KMS-11 (cell line): Measurements from ENCODE around the gene DNLZ.

ENCODE experiments used
- H2AFZ ChIP-seq: fragments of 200-600 bp; sonication (generic); 2 replicates; pipeline ENCODE4 v1.6.1; 2016; ENCODE audit warnings: antibody characterized with exemption, mixed run types, low read depth
- H3K27ac ChIP-seq: fragments of 200-600 bp; sonication (generic); 2 replicates; pipeline ENCODE4 v1.6.1; 2016; ENCODE audit warnings: mild to moderate bottlenecking, mixed run types
- H3K27me3 ChIP-seq: fragments of 200-600 bp; sonication (generic); 2 replicates; pipeline ENCODE4 v1.6.1; 2017; ENCODE audit warnings: mild to moderate bottlenecking, low read depth, mixed run types, moderate library complexity; ENCODE audit not compliant: insufficient read depth
- H3K36me3 ChIP-seq: fragments of 200-600 bp; sonication (generic); 2 replicates; pipeline ENCODE4 v1.6.1; 2017; ENCODE audit warnings: mild to moderate bottlenecking, mixed run types; ENCODE audit not compliant: insufficient read depth
- H3K4me1 ChIP-seq: fragments of 200-600 bp; sonication (generic); 2 replicates; pipeline ENCODE4 v1.6.1; 2016; ENCODE audit warnings: mild to moderate bottlenecking, low read depth, mixed run types; ENCODE audit not compliant: poor library complexity, severe bottlenecking
- H3K4me2 ChIP-seq: fragments of 200-600 bp; sonication (generic); 2 replicates; pipeline ENCODE4 v1.7.0; 2016; ENCODE audit warnings: mild to moderate bottlenecking, mixed run types
- H3K4me3 ChIP-seq: fragments of 200-600 bp; sonication (generic); IDR thresholded peaks from 2 replicates; pipeline ENCODE4 v1.6.1; 2017; ENCODE audit warnings: low read depth, low read length, mixed read lengths; ENCODE audit not compliant: insufficient read depth
- H3K79me2 ChIP-seq: fragments of 200-600 bp; sonication (generic); 2 replicates; pipeline ENCODE4 v1.6.1; 2016; ENCODE audit warnings: low read depth, mixed run types; ENCODE audit not compliant: insufficient read depth
- H3K9ac ChIP-seq: fragments of 200-600 bp; sonication (generic); 2 replicates; pipeline ENCODE4 v1.6.1; 2016; ENCODE audit warnings: mild to moderate bottlenecking, mixed run types
- H4K20me1 ChIP-seq: fragments of 200-600 bp; sonication (generic); 2 replicates; pipeline ENCODE4 v1.6.1; 2016; ENCODE audit warnings: mild to moderate bottlenecking, mixed run types; ENCODE audit not compliant: insufficient read depth
- TF ChIP-seq, protein P1 (sequence below): fragments of 200-600 bp; sonication (generic); conservative IDR thresholded peaks from 2 replicates; pipeline ENCODE4 v1.6.1; 2017; ENCODE audit warnings: low read depth, mild to moderate bottlenecking, antibody characterized with exemption, low read length, moderate library complexity, mixed read lengths

Gene DNLZ

DNA sequence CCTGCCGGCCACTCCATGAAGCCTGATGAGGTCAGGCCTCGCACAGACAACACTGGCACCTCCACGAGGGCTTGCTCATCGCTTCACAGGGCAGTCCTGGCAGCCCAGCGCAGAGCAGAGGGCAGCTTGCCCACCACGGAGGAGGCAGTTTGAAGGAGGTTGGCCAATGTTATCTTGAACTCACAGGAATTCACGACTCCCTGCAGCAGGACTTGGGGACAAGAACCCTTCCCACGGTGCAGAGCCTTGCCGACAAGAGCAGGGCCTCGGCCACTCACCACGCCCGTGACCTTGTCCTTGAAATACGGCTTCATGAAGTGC lies 31.4 kb upstream of the DNLZ start:
- no peak overlapping the region for H2AFZ ChIP-seq
- H3K9ac ChIP-seq, result no peak overlapping the region
- peaks cover 5% of the 10 kb centered on the region; the same call in 1 of the 2 replicates for H4K20me1 ChIP-seq
- H3K27me3 ChIP-seq, result no peaks in the 10 kb centered on the region
- H3K27ac ChIP-seq, result no peak overlapping the region
- peaks cover 21% of the 10 kb centered on the region for H3K79me2 ChIP-seq
- TF ChIP-seq, protein P1, sequence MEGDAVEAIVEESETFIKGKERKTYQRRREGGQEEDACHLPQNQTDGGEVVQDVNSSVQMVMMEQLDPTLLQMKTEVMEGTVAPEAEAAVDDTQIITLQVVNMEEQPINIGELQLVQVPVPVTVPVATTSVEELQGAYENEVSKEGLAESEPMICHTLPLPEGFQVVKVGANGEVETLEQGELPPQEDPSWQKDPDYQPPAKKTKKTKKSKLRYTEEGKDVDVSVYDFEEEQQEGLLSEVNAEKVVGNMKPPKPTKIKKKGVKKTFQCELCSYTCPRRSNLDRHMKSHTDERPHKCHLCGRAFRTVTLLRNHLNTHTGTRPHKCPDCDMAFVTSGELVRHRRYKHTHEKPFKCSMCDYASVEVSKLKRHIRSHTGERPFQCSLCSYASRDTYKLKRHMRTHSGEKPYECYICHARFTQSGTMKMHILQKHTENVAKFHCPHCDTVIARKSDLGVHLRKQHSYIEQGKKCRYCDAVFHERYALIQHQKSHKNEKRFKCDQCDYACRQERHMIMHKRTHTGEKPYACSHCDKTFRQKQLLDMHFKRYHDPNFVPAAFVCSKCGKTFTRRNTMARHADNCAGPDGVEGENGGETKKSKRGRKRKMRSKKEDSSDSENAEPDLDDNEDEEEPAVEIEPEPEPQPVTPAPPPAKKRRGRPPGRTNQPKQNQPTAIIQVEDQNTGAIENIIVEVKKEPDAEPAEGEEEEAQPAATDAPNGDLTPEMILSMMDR, result no peak
- H3K4me1 ChIP-seq, result peaks cover 10% of the 10 kb centered on the region
- H3K4me2 ChIP-seq, result no peak overlapping the region
- peaks cover 4% of the 10 kb centered on the region; the same call in 1 of the 2 replicates for H3K36me3 ChIP-seq
- no peak overlapping the region for H3K4me3 ChIP-seq

DNA sequence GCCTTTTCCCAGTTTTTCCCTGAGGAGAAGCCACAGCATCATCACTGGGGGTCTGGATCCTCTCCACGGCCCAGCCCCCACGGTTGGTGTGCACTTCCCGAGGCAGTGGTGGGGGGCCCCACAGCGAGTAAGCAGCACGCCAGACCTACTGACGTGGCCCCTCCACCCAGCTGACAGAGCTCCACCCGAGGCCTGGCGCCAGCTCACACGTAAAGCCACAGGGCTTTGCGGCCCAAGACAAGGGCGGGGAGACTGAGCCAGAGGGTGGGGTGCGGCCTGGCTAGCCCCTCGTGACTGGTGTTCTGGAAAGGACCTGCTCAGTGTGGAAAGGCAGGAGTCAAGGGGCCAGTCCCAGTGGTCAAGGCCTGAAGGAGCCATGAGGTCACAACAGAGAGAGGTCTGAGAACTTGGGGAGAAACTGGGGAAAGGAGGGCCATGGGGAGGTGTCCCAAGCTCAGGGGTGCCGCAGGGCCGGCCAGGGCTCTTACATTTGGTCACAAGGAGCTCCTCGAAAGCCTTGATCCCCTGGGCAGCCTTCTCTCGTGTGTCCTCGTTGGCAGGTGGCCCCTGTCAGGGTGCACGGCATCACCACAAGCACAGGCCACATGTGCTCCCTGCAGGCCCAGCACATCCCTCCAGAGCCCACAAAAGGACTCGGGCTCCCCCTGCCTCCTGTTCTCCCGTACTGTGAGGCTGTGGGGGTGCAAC lies 30.9 kb upstream of the DNLZ start:
- TF ChIP-seq, protein P1, result no peak
- Histone ChIP-seq H3K4me3 (no peak overlapping the region), H3K4me2 (no peak overlapping the region), H3K9ac (no peak overlapping the region), H2AFZ (no peak overlapping the region), H3K27me3 (no peaks in the 10 kb centered on the region), H4K20me1 (peaks cover 5% of the 10 kb centered on the region; the same call in 1 of the 2 replicates), H3K79me2 (peaks cover 17% of the 10 kb centered on the region), H3K36me3 (peaks cover 4% of the 10 kb centered on the region; the same call in 1 of the 2 replicates), H3K27ac (no peak overlapping the region), H3K4me1 (peaks cover 10% of the 10 kb centered on the region)

DNA sequence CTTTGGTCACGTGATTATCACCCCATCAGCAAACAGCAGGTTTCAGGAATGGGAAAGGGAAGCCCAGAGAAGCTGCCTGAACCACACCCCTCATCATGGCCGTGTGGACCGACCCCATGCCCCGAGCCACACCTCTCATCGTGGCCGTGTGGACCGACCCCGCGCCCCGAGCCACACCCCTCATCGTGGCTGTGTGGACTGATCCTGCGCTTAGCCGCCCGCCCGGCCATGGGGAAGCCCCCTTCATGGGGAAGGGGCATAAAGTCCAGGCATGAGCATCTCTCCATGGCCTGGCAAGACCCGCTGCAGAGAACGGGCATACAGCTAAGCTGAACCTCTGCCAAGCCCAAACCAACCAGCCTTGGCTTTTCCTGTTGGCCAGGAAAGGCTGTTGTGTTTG lies 30.0 kb upstream of the DNLZ start:
- Histone ChIP-seq H3K4me2 (no peak overlapping the region), H3K9ac (no peak overlapping the region), H3K27ac (no peak overlapping the region), H3K4me1 (peaks cover 5% of the 10 kb centered on the region), H3K27me3 (no peaks in the 10 kb centered on the region), H3K4me3 (no peak overlapping the region), H3K79me2 (peaks cover 8% of the 10 kb centered on the region), H3K36me3 (peaks cover 4% of the 10 kb centered on the region; the same call in 1 of the 2 replicates), H2AFZ (no peak overlapping the region), H4K20me1 (no peaks in the 10 kb centered on the region)
- TF ChIP-seq, protein P1, result no peak

DNA sequence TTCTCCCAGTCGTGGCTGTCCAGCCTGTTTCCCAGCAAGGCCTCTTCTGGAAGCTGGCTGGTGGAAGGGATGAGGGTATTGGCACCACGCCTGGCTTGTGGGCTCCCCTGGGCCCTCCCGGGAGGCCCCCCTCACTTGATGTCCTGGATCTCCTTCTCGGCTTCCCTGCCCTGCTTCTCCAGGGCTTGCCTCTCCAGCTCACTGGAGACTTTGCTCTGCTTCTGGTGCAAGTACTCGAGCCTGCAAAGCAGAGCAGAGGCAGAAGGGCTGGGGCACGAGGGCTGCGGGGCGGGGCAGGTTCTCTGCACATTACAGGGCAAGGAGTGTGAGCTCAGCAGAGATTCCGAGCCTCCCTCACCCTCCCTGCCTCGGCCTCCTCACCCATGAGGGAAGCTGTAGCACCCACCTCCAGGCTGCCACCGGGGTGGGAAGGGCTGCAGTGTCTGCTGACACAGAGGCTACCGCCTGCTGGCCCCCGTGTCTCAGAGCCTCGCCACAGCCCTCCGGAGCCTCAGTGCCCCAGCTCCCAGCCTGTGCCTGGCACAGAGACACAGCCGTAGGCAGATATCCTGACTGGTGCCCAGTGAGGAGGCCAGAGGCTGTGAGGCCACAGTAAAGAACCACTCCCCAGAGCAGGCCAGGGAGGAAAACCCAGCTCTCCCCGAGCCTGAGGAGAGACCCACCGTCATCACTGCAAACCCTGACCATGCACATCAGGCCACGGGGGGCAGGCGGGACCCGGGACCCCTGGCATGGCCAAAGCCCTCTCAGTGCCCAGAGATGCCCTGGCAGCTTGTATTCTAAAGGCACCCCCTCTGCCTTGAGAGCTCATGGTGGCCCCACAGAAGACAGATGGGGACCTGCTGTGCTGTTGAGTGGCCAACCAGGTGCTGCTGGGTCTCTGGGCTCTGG lies 29.2 kb upstream of the DNLZ start:
- TF ChIP-seq, protein P1, result no peak
- peaks cover 4% of the 10 kb centered on the region; the same call in 1 of the 2 replicates for H3K36me3 ChIP-seq

More for the DNA sequence above, 29.2 kb upstream of the DNLZ start:
- Histone ChIP-seq H3K4me1 (no peaks in the 10 kb centered on the region), H2AFZ (no peak overlapping the region), H3K79me2 (peaks cover under 1% of the 10 kb centered on the region; the same call in 1 of the 2 replicates), H3K27me3 (no peaks in the 10 kb centered on the region), H4K20me1 (no peaks in the 10 kb centered on the region), H3K4me3 (no peak overlapping the region), H3K27ac (no peak overlapping the region), H3K4me2 (no peak overlapping the region), H3K9ac (no peak overlapping the region)
